Measurements from ENCODE around the gene ZBTB34. TPM values are rescaled to one million over a fixed set of nuclear protein-coding genes. Genes with fewer than 3 reads are reported as not detected.
"Not testable (repeated sequence)": the region's sequence is repeated elsewhere in the genome, so short reads cannot be mapped to it uniquely, and the experiment has no call there.

Gene ZBTB34
- total and polyA plus RNA-seq, 2 donors from 2014 or later: 2.5 to 12.5 TPM

DNA sequence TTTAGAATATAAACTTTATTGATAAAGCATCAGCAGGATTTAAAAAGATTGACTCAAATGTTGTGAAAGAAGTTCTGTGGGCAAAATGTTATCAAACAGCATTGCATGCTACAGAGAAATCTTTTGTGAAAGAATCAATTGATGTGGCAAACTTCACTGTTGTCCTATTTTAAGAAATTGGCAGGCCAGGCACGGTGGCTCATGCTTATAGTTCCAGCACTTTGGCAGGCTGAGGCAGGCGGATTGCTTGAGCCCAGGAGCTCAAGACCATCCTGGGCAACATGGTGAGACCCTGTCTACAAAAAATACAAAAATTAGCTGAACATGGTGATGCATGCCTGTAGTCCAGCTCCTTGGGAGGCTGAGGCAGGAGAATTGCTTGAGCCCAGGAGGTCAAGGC is 38.2 kb upstream of the ZBTB34 start:
- H3K9me3 ChIP-seq (ENCODE audit: control insufficient read depth in 2 of 3, insufficient read depth in 1 of 3, low read length in 3 of 3): peaks cover 4 to 15% (median 6%) of the 10 kb centered on the region in 3 donors
- no peak overlapping the region for H3K4me3 ChIP-seq (ENCODE audit: low read length in 3 of 3)
- intact Hi-C loops (cut with DNase I): no loop called here
- FAIRE-seq (no peak), DNase-seq (no peak)
- H3K27me3 ChIP-seq (ENCODE audit: control insufficient read depth, insufficient read depth, low read length): no peaks in the 10 kb centered on the region
- no peak overlapping the region for H3K9ac ChIP-seq (ENCODE audit: low read length in 3 of 3)
- peaks cover 0 to 10% (median 8%) of the 10 kb centered on the region in 3 donors for H3K36me3 ChIP-seq (ENCODE audit: control insufficient read depth in 2 of 3, insufficient read depth in 3 of 3, low read length in 3 of 3)
- no peaks in the 10 kb centered on the region for H3K4me1 ChIP-seq (ENCODE audit: control insufficient read depth in 2 of 3, insufficient read depth in 2 of 3, low read depth in 1 of 3, low read length in 3 of 3)
- TF ChIP-seq, protein P1, sequence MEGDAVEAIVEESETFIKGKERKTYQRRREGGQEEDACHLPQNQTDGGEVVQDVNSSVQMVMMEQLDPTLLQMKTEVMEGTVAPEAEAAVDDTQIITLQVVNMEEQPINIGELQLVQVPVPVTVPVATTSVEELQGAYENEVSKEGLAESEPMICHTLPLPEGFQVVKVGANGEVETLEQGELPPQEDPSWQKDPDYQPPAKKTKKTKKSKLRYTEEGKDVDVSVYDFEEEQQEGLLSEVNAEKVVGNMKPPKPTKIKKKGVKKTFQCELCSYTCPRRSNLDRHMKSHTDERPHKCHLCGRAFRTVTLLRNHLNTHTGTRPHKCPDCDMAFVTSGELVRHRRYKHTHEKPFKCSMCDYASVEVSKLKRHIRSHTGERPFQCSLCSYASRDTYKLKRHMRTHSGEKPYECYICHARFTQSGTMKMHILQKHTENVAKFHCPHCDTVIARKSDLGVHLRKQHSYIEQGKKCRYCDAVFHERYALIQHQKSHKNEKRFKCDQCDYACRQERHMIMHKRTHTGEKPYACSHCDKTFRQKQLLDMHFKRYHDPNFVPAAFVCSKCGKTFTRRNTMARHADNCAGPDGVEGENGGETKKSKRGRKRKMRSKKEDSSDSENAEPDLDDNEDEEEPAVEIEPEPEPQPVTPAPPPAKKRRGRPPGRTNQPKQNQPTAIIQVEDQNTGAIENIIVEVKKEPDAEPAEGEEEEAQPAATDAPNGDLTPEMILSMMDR (IDR thresholded peaks at IDR 0.05; ENCODE audit: borderline replicate concordance, extremely low read depth, insufficient read depth): no peak
- no peak overlapping the region for H3K27ac ChIP-seq (ENCODE audit: low read depth in 2 of 2, low read length in 2 of 2)

DNA sequence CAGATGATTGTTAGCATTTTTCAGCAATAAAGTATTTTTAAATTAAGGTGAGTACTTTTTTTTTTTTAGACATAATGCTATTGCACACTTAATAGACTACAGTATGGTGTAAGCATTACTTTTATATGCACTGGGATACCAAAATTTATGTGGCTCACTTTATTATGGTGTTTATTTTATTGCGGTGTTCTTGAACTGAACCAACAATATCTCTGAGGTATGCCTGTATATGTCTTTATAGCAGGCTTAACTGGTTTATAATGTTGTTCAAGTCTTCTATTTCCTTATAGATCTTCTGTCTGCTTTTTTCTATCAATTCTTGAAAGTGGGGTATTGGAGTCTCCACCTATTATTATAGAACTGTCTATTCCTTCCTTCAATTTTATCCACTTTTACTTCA is 37.6 kb upstream of the ZBTB34 start:
- Histone ChIP-seq H3K9me3 (ENCODE audit: control insufficient read depth in 2 of 3, insufficient read depth in 1 of 3, low read length in 3 of 3) (peaks cover 4 to 15% (median 6%) of the 10 kb centered on the region in 3 donors), H3K9ac (ENCODE audit: low read length in 3 of 3) (no peak overlapping the region), H3K4me1 (ENCODE audit: control insufficient read depth in 2 of 3, insufficient read depth in 2 of 3, low read depth in 1 of 3, low read length in 3 of 3) (no peaks in the 10 kb centered on the region), H3K27ac (ENCODE audit: low read depth in 2 of 2, low read length in 2 of 2) (no peak overlapping the region), H3K27me3 (ENCODE audit: control insufficient read depth, insufficient read depth, low read length) (no peaks in the 10 kb centered on the region), H3K36me3 (ENCODE audit: control insufficient read depth in 2 of 3, insufficient read depth in 3 of 3, low read length in 3 of 3) (peaks cover 0 to 10% (median 8%) of the 10 kb centered on the region in 3 donors), H3K4me3 (ENCODE audit: low read length in 3 of 3) (no peak overlapping the region)
- TF ChIP-seq, protein P1 (IDR thresholded peaks at IDR 0.05; ENCODE audit: borderline replicate concordance, extremely low read depth, insufficient read depth): no peak
- DNase-seq (no peak), FAIRE-seq (no peak)
- intact Hi-C loops (cut with DNase I): no loop called here

DNA sequence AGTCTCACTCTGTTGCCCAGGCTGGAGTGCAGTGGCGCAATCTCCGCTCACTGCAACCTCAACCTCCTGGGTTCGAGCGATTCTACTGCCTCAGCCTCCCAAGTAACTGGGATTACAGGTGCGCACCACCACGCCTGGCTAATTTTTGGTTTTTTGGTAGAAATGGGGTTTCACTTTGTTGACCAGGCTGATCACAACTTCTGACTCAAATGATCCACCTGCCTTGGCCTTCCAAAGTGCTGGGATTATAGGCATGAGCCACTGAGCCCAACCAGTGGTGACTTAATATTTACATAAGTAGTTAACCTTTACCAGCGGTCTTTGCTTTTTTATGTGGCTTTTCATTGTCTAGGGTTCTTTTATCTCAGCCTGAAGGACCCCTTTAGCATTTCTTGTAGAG is 36.4 kb upstream of the ZBTB34 start:
- H3K9me3 ChIP-seq (ENCODE audit: control insufficient read depth in 2 of 3, insufficient read depth in 1 of 3, low read length in 3 of 3); DNase-seq; H3K9ac ChIP-seq (ENCODE audit: low read length in 3 of 3); intact Hi-C loops (cut with DNase I); H3K4me1 ChIP-seq (ENCODE audit: control insufficient read depth in 2 of 3, insufficient read depth in 2 of 3, low read depth in 1 of 3, low read length in 3 of 3); FAIRE-seq; H3K4me3 ChIP-seq (ENCODE audit: low read length in 3 of 3); H3K27me3 ChIP-seq (ENCODE audit: control insufficient read depth, insufficient read depth, low read length); H3K36me3 ChIP-seq (ENCODE audit: control insufficient read depth in 2 of 3, insufficient read depth in 3 of 3, low read length in 3 of 3); H3K27ac ChIP-seq (ENCODE audit: low read depth in 2 of 2, low read length in 2 of 2): not testable (repeated sequence)

DNA sequence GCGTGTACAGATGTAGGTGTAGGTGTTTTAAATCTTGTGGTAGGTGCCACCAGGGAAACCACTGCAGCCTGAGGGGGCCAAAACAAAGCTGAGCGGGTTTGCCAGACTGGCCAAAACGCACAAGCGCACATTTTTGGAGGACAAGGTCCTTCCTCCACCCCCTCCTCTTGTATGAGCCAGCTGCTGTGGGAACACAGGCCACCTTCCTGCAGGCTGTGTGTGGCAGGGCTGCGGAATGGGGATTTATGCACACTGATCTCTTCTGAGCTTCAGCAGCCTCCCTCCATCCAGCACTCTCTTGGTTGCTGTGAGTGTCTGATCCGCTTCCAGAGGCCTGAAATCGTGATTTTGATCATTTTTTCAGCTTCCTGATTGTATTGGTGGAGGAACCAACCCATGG is 33.2 kb upstream of the ZBTB34 start:
- H3K36me3 ChIP-seq (ENCODE audit: control insufficient read depth in 2 of 3, insufficient read depth in 3 of 3, low read length in 3 of 3): peaks cover under 1 to 8% (median 2%) of the 10 kb centered on the region in 3 donors

More for the DNA sequence above, 33.2 kb upstream of the ZBTB34 start:
- no peak overlapping the region for H3K9ac ChIP-seq (ENCODE audit: low read length in 3 of 3)
- H3K9me3 ChIP-seq (ENCODE audit: control insufficient read depth in 2 of 3, insufficient read depth in 1 of 3, low read length in 3 of 3): no peaks in the 10 kb centered on the region
- no peaks in the 10 kb centered on the region for H3K4me1 ChIP-seq (ENCODE audit: control insufficient read depth in 2 of 3, insufficient read depth in 2 of 3, low read depth in 1 of 3, low read length in 3 of 3)
- no peak overlapping the region for H3K27ac ChIP-seq (ENCODE audit: low read depth in 2 of 2, low read length in 2 of 2)
- FAIRE-seq: no peak
- no peaks in the 10 kb centered on the region for H3K27me3 ChIP-seq (ENCODE audit: control insufficient read depth, insufficient read depth, low read length)
- TF ChIP-seq, protein P1 (IDR thresholded peaks at IDR 0.05; ENCODE audit: borderline replicate concordance, extremely low read depth, insufficient read depth): no peak
- H3K4me3 ChIP-seq (ENCODE audit: low read length in 3 of 3): no peak overlapping the region
- no peak for DNase-seq
- intact Hi-C loops (cut with DNase I): no loop called here

Measured in kidney (tissue), 14 donors.